Ascending aorta (tissue), 2 donors: ENCODE results near the gene PHF1. TPM values are rescaled to one million over a fixed set of nuclear protein-coding genes. Genes with fewer than 3 reads are reported as not detected.

Experiments
- DNase-seq, 2 donors: peaks; one replicate each; pipeline ENCODE4 v3.0.0-alpha.2; 2019; ENCODE audit warnings: low spot score in 2 of 2
- H3K27ac ChIP-seq, 2 donors: fragments of 200-600 bp; sonication (generic); one replicate each; pipeline ENCODE4 v1.5.1; 2016 to 2017; ENCODE audit warnings: mild to moderate bottlenecking in 1 of 2
- H3K27me3 ChIP-seq: fragments of 200-600 bp; sonication (generic); one replicate; pipeline ENCODE4 v1.5.1; 2017
- H3K36me3 ChIP-seq, 2 donors: fragments of 200-600 bp; sonication (generic); one replicate each; pipeline ENCODE4 v1.5.1; 2016
- H3K4me1 ChIP-seq, 2 donors: fragments of 200-600 bp; sonication (generic); one replicate each; pipeline ENCODE4 v1.5.1; 2016 to 2017; ENCODE audit warnings: mild to moderate bottlenecking in 1 of 2
- H3K4me3 ChIP-seq, 2 donors: fragments of 200-600 bp; sonication (generic); one replicate each; pipeline ENCODE4 v1.5.1; 2016 to 2017; ENCODE audit warnings: mild to moderate bottlenecking in 1 of 2
- H3K9me3 ChIP-seq, 2 donors: fragments of 200-600 bp; sonication (generic); one replicate each; pipeline ENCODE4 v1.5.1; 2016
- intact Hi-C: fragments of 100-400 bp; cut with DNase I; formaldehyde crosslinking; loops from one replicate; pipeline ENCODE4 v1.15.1; 2023
- total RNA-seq: library from RNA; depleted of rRNA; stranded (reverse); fragments of >200 nt; gene quantifications from one replicate; pipeline ENCODE4 v1.1.0, GENCODE V29; 2016
- TF ChIP-seq, protein P1 (sequence below), 3 experiments: fragments of 200-600 bp in 2 of 3; fragments of 450-650 bp in 1 of 3; sonication (generic) in 2 of 3; IDR thresholded peaks; one replicate each; pipeline ENCODE4 v1.5.1; 2016 to 2019; ENCODE audit warnings: antibody characterized with exemption in 3 of 3, mild to moderate bottlenecking in 1 of 3, moderate library complexity in 1 of 3

Gene PHF1
- total RNA-seq, 1 donor from 2014 or later = 30.5 TPM

DNA sequence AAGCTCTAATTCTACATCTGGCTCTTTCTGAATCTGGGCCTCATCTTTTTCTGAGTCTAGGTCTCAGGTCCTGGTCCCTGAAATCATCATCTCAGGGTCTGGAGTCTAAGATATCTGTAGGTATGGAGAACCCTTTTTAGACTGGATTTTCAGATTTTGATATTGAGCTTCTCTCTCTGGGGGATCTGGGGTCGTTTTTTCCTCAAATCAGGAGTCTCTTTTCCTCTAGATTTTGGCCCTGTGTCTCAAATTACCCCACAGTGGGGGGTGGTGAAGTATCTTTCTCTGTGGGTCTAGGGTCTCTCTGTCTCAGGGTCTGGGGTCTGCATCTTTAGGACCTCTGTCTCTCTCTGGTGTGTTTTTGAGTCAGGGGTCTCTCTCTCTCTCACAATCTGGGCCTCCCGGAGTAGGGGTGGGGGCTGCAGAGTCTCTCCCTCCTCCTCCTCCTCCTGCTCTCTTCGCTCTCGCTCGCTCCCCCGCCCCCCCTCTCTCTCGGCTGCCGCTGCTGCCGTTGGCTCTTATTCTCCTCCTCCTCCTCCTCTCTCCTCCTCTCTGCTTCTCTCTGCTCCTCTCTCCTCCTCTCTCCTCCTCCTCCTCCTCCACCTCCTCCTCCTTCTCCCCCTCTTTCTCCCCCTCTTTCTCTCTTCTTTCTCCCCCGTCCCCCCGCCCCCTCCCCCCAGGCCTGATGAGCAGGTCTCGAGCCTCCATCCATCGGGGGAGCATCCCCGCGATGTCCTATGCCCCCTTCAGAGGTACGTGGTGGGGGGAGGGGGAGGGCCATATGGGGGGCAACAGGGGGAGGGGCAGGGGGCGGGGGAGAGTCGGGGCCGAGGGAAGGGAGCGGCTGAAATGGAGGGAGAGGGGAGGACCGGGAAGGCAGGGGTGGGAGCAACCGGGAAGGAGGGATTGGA is 9.0 kb downstream of the PHF1 start, which contains the start of gene SYNGAP1:
Gene SYNGAP1, plus strand, starts transcription at position 486 of the 911 bp plus-strand sequence. Its CDS starts 200 bp downstream, at position 686.
- TF ChIP-seq, protein P1, sequence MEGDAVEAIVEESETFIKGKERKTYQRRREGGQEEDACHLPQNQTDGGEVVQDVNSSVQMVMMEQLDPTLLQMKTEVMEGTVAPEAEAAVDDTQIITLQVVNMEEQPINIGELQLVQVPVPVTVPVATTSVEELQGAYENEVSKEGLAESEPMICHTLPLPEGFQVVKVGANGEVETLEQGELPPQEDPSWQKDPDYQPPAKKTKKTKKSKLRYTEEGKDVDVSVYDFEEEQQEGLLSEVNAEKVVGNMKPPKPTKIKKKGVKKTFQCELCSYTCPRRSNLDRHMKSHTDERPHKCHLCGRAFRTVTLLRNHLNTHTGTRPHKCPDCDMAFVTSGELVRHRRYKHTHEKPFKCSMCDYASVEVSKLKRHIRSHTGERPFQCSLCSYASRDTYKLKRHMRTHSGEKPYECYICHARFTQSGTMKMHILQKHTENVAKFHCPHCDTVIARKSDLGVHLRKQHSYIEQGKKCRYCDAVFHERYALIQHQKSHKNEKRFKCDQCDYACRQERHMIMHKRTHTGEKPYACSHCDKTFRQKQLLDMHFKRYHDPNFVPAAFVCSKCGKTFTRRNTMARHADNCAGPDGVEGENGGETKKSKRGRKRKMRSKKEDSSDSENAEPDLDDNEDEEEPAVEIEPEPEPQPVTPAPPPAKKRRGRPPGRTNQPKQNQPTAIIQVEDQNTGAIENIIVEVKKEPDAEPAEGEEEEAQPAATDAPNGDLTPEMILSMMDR (IDR thresholded peaks at IDR 0.05) = no peak
- no peaks in the 10 kb centered on the region for H3K27me3 ChIP-seq
- peak within 1 kb of the TSS; percentile 95 for H3K27ac ChIP-seq
- H3K36me3 ChIP-seq = peaks cover 8 to 12% of the 10 kb centered on the region in 2 donors
- peak within 1 kb of the TSS; percentile 69 to 77 for H3K4me3 ChIP-seq
- intact Hi-C loops = loop anchor here (5.0 to 10.0 kb wide), 5 partner anchors 148 to 1875 kb away; partner anchors contain the start of genes AGPAT1, ATP6V1G2, DDX39B and NFKBIL1
- no peaks in the 10 kb centered on the region for H3K9me3 ChIP-seq
- H3K4me1 ChIP-seq = peaks cover 19 to 44% of the 10 kb centered on the region in 2 donors
- peak in 1 of 2 donors; percentile 86 for DNase-seq

DNA sequence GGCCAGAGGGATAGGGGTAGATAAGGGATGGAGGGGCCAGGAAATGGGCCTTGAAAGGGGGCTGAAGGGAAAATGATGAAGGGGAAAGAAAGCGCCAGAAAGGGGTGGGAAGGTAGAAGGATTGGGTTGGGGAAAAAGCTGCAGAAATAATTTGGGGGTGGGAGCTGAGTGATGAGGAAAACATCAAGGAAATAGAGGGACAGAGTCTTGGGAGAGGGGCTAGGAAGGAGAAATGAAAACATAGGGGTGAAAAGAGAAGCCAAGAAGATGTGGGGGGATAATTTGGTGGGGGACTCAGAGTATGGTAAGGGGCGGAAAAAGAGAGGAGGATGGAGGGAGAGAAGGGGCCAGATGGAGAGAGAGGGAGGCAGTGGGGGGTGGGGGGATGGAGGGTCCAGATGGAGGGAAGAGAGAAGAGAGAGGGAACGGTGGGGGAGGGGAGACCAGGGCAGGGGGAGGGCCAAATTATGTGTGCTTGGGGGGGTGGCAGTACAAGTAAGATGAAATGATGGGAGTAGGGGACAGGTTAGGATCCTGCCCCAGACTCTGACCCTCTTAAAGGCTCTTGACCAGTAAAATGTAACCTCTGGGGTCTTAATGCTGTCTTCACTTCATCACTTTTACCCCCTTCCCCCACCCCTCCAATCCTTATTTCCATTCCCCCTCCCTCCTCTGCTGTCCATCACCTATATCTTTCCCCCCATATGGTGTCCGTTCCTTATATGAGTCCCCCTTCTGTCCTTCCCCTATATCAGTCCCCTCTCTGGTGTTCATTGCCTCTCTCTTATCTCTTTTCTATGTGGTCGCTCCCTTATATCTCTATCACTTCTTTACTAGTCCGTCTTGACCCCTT is 9.9 kb downstream of the PHF1 start:
- Histone ChIP-seq H3K27ac (peak overlapping the region; percentile 95), H3K27me3 (no peaks in the 10 kb centered on the region), H3K36me3 (peaks cover 1 to 3% of the 10 kb centered on the region in 2 donors), H3K4me1 (peaks cover 21 to 43% of the 10 kb centered on the region in 2 donors), H3K9me3 (no peaks in the 10 kb centered on the region), H3K4me3 (peak overlapping the region; percentile 62 to 77)
- DNase-seq = no peak
- TF ChIP-seq, protein P1 (IDR thresholded peaks at IDR 0.05) = no peak
- intact Hi-C loops = no loop called here

DNA sequence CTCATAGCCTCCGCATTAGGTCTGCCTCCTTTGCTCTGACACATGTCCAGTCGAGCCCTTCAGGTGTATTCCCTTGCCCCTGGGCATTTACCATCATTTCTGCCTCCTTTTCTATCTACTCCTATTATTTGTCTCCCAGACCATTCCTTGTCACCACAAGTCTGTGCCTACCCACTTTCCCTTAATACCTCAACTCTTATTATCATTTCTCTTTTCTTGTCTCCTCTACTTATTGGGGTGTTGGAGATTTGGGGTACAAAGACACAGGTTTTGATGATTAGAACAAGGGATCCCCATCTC is 10.5 kb downstream of the PHF1 start:
- H3K4me3 ChIP-seq = no peak overlapping the region
- no peaks in the 10 kb centered on the region for H3K27me3 ChIP-seq
- TF ChIP-seq, protein P1 (IDR thresholded peaks at IDR 0.05) = no peak
- DNase-seq = no peak
- intact Hi-C loops = no loop called here
- H3K4me1 ChIP-seq = peaks cover 21 to 41% of the 10 kb centered on the region in 2 donors
- peak overlapping the region; percentile 95 for H3K27ac ChIP-seq
- H3K9me3 ChIP-seq = no peaks in the 10 kb centered on the region
- no peaks in the 10 kb centered on the region for H3K36me3 ChIP-seq

DNA sequence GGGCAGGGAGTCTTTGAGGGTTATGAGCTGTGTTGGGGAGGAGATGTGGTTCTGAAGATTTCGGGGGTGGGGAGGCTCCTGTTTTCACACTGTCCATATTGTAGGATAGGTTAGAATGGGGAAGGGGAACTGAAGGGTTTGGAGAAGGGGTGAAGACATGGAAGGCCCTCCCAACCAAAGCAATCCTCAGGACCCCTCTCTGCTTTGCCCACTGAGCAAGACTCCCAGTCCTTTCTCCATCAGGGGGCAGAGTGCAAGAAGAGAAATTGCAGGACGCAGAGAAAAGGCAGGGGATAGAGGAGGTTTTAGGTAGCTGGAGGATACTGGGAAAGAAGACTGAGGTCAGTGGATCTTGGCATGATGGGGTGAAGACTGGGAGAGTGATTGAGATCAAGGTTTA is 13.0 kb downstream of the PHF1 start:
- Histone ChIP-seq H3K36me3 (no peaks in the 10 kb centered on the region), H3K4me1 (peaks cover 26 to 32% of the 10 kb centered on the region in 2 donors), H3K4me3 (no peak overlapping the region), H3K9me3 (no peaks in the 10 kb centered on the region), H3K27ac (peak overlapping the region; percentile 92 to 95), H3K27me3 (no peaks in the 10 kb centered on the region)
- DNase-seq = no peak
- TF ChIP-seq, protein P1 (IDR thresholded peaks at IDR 0.05) = no peak
- intact Hi-C loops = no loop called here

DNA sequence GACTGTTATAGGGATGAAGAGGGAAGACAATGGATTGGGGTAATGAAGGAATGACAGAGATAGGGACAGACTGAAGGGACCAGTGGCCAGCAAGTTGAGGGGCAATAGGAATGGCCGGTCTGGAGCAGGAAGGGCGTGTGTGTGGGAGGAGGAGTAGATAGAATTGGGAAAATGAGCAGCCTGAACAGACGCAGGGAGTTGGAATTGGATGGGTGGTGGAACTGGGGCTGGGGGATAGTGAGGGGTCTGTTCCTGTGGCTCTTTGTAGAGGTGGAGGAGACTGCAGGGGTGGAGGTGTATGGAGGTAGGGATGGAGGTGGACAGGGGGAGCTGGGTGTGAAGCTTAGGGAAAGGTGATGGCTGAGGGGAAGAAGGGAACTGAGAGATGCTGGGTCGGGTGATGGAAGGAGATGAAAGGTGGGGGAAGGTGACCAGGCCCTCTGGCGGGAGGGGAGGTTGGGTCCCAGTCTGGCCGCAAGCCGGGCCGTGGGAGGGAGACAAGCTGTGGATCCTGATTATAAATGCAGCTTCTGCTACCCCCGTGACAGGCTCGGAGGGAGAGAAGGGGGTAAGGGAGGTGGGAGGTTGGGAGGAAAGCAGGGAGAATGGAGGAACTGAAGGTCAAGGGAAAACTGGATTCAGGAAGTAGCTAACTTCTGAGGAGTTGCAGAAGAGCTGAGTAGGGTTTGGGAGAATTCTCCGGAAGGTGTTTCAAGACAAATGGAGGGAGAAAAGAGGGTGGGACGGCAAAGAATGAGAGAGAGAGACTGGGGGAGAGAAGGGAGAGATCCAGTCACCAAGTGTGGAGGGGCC is 14.2 kb downstream of the PHF1 start:
- TF ChIP-seq, protein P1 (IDR thresholded peaks at IDR 0.05) = peak in 1 of 3 experiments; percentile 11
- H3K9me3 ChIP-seq = no peaks in the 10 kb centered on the region
- no peak for DNase-seq
- intact Hi-C loops = loop anchor here (1.0 to 5.0 kb wide), 3 partner anchors 14 to 128 kb away; partner anchors contain the start of genes KIFC1, PHF1 and RGL2
- peak overlapping the region; percentile 53 to 79 for H3K4me3 ChIP-seq
- no peaks in the 10 kb centered on the region for H3K27me3 ChIP-seq
- peak overlapping the region; percentile 92 to 95 for H3K27ac ChIP-seq
- no peaks in the 10 kb centered on the region for H3K36me3 ChIP-seq
- H3K4me1 ChIP-seq = peaks cover 17 to 23% of the 10 kb centered on the region in 2 donors
